Skin of body (tissue), 2 donors: ENCODE data around the gene FHIP1B. TPM values are rescaled to one million over a fixed set of nuclear protein-coding genes. Genes with fewer than 3 reads are reported as not detected.
A peak's percentile ranks its signal among the peaks of the same experiment; 100 is the strongest.
"Not testable (repeated sequence)": the region's sequence is repeated elsewhere in the genome, so short reads cannot be mapped to it uniquely, and the experiment has no call there.

ENCODE experiments used
- DNase-seq: peaks from one replicate; lab custom pipeline; 2025; lab: John Stamatoyannopoulos, UW
- total RNA-seq: library from RNA; depleted of rRNA; stranded (reverse); fragments of >200 nt; gene quantifications from one replicate; pipeline ENCODE4 v1.2.3, GENCODE V29; 2014

FHIP1B gene
- total RNA-seq = 17.9 TPM

- peak; percentile 99 for DNase-seq
Measured at GRCh38 chr11:6234387-6235107, at the start of gene FHIP1B. Gene FHIP1B (minus strand): TSS chr11:6234636. CDS start chr11:6224516, 10,120 bp downstream.

DNA sequence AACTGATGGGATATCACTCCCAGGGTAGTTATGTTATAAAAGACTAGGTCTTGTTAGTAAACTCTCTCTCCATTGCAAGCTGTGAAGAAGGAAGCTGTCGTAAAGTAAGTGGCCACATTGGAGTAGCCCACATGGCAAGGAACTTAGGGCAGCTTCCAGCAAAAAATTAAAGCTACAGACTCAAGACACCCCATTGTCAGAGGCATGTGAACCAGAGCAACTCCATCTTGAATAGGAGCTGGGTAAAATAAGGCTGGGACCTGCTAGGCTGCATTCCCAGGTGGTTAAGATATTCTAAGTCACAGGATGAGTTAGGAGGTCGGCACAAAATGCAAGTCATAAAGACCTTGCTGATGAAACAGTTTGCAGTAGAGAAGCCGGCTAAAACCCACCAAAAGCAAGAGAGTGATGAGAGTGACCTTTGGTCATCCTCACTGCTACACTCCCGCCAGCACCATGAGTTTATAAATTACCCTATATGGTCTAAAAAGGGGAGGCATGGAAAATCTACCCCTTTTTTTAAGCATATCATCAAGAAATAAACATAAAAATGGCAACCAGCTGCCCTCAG lies 49.1 kb upstream of the FHIP1B start:
- DNase-seq = no peak

GRCh38 chr11:6280809-6281208 lies 46.4 kb upstream of the FHIP1B start:
- DNase-seq = not testable (repeated sequence)

GRCh38 chr11:6273188-6273587 lies 38.8 kb upstream of the FHIP1B start:
- DNase-seq = no peak

DNA sequence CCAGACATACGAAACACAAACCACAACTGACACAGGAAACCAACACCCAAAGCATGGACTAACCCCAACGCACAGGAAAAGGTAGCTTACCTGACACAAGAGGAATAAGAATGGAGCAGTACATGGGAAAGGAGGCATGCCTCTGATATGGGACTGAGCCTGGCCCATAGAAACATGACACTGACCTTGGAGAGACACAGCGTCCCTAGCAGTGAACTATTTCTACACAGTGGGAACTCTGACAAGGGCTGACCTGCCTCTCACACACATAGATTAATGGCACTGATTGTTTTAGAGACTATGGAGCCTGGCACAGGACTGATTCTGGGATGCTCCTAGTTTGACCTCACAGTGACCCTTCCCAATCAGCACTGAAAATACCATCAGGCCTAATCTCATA lies 37.2 kb upstream of the FHIP1B start:
- DNase-seq = no peak

GRCh38 chr11:6270584-6271246 lies 36.3 kb upstream of the FHIP1B start:
- no peak for DNase-seq

GRCh38 chr11:6269994-6270393 lies 35.6 kb upstream of the FHIP1B start:
- no peak for DNase-seq

GRCh38 chr11:6268820-6269219 lies 34.4 kb upstream of the FHIP1B start:
- no peak for DNase-seq

- no peak for DNase-seq
Measured at GRCh38 chr11:6263662-6264061, 29.2 kb upstream of the FHIP1B start.

DNA sequence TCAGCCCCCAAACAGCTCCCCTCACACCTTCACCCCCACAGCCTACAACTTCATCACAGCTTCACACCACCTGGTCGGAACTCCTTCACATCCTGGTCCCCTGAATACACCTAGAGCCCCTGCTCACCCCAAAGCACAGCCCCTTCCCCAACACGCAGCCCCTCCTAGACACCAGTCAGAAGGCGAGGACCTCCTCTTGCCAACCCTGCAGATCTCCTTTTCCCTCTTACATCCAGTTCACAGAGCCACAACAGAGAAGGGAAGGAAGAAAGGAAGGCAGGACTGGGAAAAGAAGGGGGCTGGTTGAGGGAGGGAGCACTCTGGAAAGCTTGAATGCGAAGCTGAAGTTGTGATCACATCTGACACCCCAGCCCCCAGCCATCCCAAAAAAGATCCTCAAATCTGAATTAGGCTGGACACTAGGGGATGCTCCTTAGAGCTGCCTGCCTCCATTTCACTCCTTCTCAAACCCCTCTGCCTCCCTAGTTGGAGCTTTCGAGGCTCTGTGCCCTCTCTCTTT lies 25.8 kb upstream of the FHIP1B start:
- DNase-seq = no peak

DNA sequence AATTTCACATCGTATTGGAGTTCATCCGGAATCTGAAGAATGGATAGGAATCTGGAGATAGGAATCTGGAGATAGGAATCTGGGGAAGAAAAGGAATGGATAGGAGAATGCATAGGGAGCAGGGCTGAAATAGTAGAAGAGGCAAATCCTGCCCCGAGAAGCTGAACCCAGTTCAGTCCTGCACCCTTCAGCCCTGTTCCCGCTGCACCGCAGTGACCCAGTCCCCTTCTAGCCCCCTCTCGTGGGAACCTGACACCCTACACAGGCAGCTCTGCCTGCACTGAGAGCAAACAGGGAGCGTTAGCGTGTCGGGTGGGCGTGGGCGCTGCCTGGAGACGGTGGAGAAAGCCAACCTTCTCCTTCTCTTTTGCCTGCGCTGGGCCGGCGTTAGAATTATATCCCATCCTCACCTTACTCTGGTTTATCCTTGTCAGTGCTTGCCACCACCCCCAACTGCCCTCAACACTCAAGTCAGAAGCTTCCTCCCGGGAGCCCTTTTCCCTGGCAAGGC lies 24.2 kb upstream of the FHIP1B start:
- no peak for DNase-seq

- no peak for DNase-seq
Measured at GRCh38 chr11:6258141-6258540, 23.7 kb upstream of the FHIP1B start.

DNA sequence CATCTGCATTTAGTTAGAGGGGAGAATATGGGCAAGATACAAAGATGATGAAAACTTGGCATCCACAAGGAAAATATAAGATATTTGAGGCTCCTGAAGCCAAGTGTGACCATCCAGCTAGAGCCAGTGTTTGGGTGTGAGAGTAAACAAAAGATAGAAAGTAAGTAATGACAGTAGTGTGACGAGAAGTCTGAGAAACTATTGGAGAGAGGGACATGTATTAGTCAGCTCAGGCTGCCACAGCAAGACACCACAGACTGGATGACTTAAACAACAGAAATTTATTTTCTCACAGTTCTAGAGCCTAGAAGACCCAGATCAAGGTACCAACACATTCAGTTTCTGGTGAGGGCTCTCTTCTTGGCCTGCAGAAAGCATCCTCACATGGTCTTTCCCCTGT lies 18.8 kb upstream of the FHIP1B start:
- no peak for DNase-seq

DNA sequence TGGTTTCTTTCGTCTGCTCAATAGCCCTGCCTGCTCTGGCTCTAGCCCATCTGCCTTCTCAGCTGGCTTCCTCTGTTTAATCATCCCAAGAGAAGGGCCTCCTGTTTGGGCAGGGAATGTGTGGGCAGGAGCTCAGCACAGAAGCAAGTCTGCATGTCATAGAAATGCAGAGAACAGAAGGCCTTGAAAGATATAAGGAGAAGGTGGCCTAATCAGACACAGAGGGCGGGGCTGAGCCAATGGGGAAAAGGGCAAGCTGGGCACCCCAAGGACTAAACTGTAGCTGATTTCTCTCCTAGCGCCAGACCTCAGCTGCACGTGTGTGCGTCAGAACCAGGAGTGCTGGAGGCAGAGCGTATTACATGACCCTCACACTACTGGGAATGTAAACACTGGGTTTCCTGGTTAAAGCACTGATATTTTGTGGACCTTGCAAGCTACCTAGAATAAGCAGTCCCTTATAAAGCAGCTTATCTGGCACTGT lies 17.6 kb upstream of the FHIP1B start:
- no peak for DNase-seq

- DNase-seq = peak; percentile 53
Measured at GRCh38 chr11:6251120-6251733, 16.8 kb upstream of the FHIP1B start.

- DNase-seq = no peak
Measured at GRCh38 chr11:6249770-6250555, 15.5 kb upstream of the FHIP1B start.

DNA sequence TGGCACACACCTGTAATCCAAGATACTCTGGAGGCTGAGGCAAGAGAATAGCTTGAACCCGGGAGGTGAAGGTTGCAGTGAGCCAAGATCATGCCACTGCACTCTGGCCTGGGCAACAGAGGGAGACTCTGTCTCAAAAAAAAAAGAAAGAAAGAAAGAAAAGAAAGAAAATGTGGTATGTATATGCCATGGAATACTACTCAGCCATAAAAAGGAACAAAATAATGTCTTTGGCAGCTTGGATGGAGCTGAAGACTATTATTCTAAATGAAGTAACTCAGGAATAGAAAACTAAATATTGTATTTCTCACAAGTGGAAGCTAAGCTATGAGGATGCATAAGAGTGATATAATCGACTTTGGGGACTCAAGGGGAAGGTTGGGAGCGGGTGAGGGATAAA lies 14.5 kb upstream of the FHIP1B start:
- not testable (repeated sequence) for DNase-seq

DNA sequence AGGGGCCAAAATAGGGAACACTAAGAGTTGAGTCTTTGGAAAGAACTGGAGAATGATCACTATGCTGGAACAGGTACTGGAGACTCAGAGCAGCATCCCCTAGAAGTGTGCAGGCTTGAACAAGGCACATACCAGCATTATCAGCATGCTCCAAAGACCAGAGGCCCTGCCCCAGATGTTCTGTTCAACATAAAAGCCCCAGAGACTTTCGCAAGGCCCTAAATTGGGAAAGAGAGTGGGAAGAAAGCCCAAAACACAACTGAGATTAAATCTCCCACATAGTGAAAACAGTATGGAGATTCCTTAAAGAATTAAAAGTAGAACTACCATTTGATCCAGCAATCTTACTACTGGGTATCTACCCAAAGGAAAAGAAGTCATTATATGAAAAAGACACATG lies 13.8 kb upstream of the FHIP1B start:
- DNase-seq = no peak

DNA sequence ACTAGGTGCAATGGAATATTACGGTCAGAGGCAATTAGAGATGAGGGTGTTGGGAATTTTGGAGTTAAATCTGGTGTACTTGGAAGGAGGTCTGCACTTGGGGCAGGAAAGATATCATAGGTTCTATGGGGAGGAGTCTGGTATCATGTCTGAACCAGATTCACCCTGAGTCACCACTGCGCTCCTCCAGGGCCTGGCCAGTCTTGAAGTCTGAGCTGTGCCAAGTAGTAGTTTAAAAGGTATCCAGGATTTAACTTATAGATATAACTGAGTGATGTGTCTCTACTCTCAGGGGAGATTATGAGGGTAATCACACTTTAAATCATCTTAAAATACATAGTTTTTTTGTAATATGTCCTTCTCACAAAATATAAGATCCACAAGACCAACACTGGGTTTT lies 11.1 kb upstream of the FHIP1B start:
- no peak for DNase-seq

GRCh38 chr11:6241316-6241715 lies 6.9 kb upstream of the FHIP1B start:
- no peak for DNase-seq

- DNase-seq = no peak
Measured at GRCh38 chr11:6240781-6241180, 6.3 kb upstream of the FHIP1B start.
